Activated naive CD8-positive, alpha-beta T cell treated with anti-CD3 and anti-CD28 coated beads, Interleukin-2, amount 50 U/mL, for 24 hours (primary cell): ENCODE data around the gene GCAT.

Source experiments
- ATAC-seq: fragments of 150-1000 bp; cut with Tn5 transposase; one replicate; pipeline ENCODE4 v1.10.0; 2021
- DNase-seq: peaks from one replicate; pipeline ENCODE4 v3.0.0; 2021
- H3K27ac Mint-ChIP-seq: one replicate; pipeline ENCODE4 v1.8.0; 2021; ENCODE audit warnings: mild to moderate bottlenecking, mixed read lengths
- H3K27me3 Mint-ChIP-seq: one replicate; pipeline ENCODE4 v1.8.0; 2021; ENCODE audit warnings: mixed read lengths
- H3K36me3 Mint-ChIP-seq: one replicate; pipeline ENCODE4 v1.8.0; 2021; ENCODE audit warnings: low read depth, mixed read lengths
- H3K4me1 Mint-ChIP-seq: one replicate; pipeline ENCODE4 v1.8.0; 2021; ENCODE audit warnings: mixed read lengths
- H3K4me3 Mint-ChIP-seq: one replicate; pipeline ENCODE4 v1.8.0; 2021; ENCODE audit warnings: mild to moderate bottlenecking, moderate library complexity, mixed read lengths
- H3K9me3 Mint-ChIP-seq: one replicate; pipeline ENCODE4 v1.8.0; 2021; ENCODE audit warnings: mixed read lengths

The GCAT gene

DNA sequence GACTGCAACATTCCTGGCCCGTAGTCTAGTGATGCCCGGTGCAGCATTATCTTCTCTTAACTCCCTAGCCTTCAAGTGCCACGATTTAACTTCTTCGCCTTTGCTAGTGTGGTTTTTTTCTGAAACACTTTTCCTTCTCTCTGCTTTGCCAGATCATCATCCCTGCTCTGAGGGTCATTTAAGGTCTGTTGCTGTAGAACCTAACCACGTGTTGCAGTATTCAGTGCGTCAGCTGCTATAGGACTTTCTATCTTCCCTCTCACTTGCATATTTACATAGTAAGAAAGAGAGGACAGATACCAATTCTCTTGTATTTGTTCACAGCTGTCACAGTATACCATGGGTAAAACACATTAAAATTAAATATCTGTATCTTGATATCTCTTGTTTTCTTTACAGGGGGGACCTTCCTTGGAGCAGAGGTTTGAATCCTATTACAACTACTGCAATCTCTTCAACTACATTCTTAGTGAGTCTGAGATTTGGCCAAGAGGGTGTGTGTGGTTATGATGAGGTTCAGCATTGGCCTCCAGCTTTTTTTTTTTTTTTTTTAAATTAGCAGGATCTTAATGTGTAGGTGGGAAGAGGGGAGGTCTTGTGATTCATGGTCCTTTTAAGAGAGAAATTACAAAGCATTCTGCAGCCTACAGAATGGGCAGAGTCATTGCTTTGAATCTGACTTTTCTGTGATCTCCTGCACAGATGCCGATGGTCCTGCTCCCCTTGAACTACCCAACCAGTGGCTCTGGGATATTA, 55.0 kb downstream of the GCAT start:
- no peaks in the 10 kb centered on the region for H3K9me3 Mint-ChIP-seq
- H3K27ac Mint-ChIP-seq = no peak overlapping the region
- peaks cover 71% of the 10 kb centered on the region for H3K36me3 Mint-ChIP-seq
- no peak for DNase-seq
- no peaks in the 10 kb centered on the region for H3K27me3 Mint-ChIP-seq
- no peak for ATAC-seq
- H3K4me1 Mint-ChIP-seq = peaks cover 6% of the 10 kb centered on the region
- H3K4me3 Mint-ChIP-seq = no peak overlapping the region

GRCh38 chr22:37865510-37865909, 57.8 kb downstream of the GCAT start:
- H3K27ac Mint-ChIP-seq = no peak overlapping the region
- H3K4me3 Mint-ChIP-seq = no peak overlapping the region
- peaks cover 6% of the 10 kb centered on the region for H3K4me1 Mint-ChIP-seq
- no peak for ATAC-seq
- H3K27me3 Mint-ChIP-seq = no peaks in the 10 kb centered on the region
- H3K36me3 Mint-ChIP-seq = peaks cover 71% of the 10 kb centered on the region
- no peaks in the 10 kb centered on the region for H3K9me3 Mint-ChIP-seq
- DNase-seq = no peak
